Activated gamma-delta T cell treated with anti-CD3 and anti-CD28 coated beads, Interleukin-2, amount 50 U/mL, for 16 hours (primary cell): ENCODE data around the gene ELOB.
A peak's percentile ranks its signal among the peaks of the same experiment; 100 is the strongest.

Experiments
- DNase-seq: peaks from one replicate; pipeline ENCODE4 v3.0.0-alpha.2; 2020; ENCODE audit warnings: low read depth

The ELOB gene

DNA sequence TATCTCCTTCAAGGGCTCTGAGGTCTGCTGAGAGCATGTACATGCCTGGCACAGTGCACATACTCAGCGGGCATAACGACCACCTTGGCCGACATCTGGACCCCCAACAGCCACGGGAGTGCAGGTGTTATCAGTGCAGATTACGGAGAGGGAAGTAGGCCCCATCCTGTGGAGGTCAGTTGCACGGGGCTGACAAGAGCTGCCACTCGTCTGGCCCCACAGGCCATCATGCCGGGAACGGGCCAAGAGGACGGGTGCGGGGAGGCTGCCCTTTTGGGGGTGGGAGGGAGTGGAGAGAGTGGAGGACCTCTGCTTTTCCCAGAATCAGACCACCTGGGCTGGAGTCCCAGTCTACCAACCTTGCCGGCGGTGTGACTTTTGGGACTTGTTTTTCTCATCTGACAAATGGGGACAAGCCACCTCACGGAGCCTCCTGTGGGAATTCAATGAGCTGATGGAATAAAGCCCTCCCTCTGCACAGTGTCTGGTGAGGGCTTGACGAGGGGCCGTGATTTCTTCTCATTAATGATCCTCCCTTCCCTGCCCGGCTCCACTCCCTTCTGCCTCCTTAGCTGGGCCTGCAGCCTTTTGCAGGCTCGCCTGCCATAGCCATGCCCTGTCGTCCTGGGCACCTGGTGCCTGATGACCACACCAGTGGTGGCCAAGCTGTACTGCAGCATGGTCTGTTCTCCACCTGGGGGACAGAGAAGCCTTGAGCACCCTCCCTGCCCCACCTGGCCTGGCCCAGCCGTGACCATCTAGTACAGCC, 5.7 kb upstream of the ELOB start:
- no peak for DNase-seq

DNA sequence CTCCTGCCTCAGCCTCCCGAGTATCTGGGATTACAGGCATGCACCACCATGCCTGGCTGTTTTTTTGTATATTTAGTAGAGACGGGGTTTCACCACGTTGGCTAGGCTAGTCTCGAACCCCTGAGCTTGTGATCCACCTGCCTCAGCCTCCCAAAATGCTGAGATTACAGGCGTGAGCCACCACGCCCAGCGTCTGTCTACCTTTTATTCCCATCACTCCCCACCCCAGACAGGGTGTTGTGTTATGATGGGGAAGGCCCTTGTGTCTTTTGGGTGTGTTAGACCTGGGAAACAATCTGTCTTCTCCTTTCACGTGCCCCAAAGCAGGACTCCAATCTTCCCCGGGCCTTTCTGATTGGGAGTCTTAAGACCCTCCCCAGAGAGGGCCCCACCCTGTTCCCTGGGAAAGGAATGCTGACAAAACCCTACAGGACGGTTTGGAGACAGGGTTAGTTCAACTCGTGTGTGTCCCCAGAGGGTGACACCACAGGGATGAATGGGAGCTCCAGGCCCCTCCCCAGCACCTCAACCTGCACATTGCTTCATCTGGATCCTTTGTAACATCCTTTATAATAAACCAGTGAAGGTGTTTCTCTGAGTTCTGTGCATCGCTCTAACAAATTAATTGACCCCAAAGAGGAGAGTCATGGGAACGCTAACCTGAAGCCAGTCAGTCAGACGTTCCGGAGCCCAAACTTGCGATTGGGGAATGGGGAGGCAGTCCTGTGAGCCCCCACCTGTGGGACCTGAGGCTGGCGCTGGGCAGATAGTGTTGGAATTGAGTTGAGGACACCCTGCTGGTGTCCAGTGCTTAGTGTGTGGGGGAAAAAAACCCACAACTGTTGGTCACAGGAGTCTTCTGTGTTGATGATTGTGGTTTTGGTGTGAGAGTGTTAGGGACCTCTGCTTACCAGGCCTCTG, 3.2 kb upstream of the ELOB start:
- DNase-seq, result no peak

DNA sequence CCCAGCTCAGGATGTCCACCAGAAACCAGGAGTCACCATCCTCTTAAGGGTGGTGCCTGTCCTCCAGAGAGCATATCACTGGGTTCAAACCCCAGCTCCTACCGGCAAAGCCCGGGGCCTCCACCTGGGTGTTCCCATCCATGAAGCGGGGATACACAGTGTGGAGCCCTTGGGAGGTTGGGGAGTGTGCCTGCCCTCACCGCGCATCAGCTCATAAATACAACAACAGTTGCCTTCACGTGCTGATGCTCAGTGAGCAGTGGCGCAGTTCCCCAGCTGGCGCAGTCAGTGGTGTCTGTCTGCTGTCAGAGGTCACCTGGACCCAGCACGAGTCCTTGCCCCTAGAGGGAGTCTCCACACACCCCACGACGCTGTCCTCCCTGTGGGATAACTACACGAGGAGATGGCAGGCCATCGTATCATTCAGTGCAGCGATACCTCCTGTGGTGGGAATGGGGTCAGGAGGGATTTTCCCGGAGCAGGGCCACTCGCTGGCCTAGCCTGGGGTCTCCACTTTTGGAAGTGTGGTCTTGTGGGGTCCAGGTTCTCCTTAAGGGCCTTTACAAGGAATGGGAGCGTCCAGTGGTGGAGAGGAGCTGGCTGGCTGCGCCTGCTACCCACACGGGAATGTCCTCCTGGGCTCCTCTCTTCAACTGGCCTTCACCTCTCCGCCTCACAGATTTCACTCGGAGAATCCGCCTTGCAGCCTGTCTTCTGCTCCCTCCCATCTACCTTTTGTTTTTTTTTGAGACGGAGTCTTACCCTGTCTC, 2.3 kb upstream of the ELOB start:
- no peak for DNase-seq

DNA sequence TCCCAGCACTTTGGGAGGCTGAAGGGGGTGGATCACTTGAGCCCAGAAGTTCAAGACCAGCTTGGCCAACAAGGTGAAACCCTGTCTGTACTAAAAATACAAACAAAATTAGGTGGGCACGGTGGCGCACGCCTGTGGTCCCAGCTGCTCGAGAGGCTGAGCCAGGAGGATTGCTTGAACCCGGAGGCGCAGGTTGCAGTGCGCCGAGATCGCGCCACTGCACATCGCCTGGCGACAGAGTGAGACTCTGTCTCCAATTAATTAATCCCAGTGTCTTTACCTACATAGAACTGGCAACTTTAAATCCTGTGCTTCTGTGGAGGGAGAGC, 1.5 kb upstream of the ELOB start:
- DNase-seq, result no peak

DNA sequence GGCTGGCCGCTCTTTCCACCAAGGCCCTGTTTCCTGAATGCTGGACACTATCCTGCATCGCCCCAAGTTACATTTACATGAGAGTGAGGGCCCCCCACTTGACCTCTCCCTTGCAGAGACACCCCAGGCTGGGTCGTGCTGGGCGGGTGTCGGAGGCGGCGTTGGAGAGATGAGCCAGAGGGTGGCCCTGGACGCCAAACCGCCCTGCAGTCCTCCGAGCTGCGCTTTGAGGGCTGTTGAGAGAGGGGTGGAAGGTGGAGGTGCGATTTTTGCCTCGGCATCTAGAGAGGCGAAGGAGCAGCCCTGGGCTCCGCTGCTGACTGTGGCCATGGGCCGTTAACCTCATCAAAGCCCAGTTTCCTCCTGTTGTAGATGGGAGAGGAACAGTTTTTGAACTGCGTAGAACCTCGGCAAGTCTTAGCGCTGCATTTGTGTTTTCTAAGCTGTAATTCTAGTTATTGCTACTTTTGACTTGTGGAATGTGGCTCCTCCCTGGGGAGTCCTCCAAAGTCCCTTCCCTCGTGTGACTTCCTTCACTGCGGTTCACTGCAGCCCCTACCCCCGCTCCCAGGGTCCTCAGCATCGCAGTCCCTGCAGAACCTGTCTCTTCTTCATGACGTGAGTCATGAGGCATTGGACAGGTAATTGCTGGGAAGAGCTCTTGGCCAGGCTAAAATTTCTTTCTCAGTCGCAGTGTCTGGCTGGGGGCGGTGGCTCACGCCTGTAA, 986 bp upstream of the ELOB start:
- peak; percentile 15 for DNase-seq

DNA sequence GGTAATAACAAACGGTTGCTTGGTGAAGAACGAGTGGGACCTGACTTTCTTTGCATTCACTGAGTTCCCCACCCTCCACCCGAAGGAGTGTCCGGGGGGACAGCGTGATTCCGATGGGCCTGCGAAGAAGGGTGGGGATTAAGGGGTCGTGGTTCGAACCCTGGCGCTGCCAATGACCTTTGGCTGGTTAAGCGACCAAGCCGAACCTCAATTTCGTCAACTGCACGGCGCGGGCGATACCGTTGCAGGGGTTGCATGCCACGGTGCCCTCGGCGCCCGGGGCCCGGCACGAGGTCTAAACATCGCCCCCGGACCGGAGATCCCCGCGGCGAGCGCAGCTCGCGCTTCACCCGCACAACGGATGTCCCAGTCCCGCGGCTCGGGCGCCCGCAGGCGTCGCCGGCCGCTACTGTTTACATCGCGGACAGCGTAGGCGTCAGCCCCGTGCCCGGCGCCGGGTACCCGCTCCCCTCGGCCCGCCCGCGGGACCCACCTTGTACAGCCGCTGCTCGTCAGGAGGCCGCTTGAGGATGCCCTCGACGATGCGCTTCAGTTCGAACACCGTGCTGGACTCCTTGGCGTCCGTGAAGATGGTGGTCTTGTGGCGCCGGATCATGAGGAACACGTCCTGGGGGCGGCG, 460 bp downstream of the ELOB start:
- DNase-seq, result peak; percentile 23

DNA sequence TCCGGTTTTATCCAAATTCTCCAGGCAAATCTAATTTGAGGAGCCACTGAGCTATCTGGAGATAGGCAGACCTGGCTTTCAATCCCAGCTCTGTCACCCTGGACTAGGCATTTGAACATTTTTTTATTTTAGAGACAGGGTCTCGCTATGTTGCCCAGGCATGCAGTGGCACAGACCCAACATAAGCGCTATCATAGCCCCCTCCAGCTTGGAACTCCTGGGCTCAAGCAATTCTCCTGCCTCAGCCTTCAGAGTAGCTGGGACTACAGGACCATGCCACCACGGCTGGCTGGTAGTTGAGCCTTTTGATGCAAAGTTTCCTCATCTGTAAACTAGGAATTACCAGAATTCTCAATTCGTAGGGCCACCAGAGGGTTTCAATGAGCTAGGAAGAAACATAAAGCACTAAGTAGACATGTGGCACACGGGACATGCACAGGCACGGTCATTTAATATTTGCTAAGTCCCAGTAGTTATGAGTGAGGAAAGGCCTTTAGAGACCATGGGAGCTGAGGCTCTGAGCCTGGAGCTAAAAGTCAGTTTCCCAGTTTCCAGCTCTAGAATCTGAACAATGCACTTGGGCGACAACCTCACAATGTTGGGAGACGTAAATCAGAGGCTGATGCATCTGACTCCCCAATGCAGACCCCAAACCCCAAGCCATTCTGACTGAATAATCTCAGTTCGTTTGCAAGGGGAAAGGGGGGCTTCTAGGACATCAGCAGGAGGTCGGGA, 1.1 kb downstream of the ELOB start:
- DNase-seq, result no peak

DNA sequence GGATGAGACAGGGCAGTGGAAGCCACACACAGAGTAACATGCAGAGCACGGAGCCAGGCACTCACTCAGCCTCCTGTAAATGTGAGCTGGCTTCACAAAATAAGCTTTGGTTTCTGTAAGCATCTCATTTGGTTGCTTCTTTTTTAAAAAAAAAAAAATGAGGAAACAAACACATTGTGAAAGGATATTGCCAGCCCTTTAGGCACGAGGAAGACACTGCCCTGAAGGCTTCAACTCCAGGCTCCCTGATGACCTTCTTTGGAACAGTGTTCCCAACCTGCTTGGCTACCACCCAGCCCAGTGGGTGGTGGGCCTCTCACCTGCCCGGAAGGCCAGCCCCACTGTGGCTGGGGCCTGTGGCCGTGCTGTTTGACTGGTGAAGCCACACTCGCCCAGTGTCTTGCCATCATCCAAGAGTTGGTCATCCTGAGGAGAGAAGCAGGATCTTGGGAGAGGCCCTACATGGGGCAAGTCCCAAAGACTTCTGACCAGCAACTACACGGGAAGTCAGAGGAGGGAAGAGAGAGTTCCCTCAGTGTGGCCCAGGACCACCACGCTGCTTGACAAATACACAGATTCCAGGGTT, 1.9 kb downstream of the ELOB start:
- DNase-seq, result no peak

DNA sequence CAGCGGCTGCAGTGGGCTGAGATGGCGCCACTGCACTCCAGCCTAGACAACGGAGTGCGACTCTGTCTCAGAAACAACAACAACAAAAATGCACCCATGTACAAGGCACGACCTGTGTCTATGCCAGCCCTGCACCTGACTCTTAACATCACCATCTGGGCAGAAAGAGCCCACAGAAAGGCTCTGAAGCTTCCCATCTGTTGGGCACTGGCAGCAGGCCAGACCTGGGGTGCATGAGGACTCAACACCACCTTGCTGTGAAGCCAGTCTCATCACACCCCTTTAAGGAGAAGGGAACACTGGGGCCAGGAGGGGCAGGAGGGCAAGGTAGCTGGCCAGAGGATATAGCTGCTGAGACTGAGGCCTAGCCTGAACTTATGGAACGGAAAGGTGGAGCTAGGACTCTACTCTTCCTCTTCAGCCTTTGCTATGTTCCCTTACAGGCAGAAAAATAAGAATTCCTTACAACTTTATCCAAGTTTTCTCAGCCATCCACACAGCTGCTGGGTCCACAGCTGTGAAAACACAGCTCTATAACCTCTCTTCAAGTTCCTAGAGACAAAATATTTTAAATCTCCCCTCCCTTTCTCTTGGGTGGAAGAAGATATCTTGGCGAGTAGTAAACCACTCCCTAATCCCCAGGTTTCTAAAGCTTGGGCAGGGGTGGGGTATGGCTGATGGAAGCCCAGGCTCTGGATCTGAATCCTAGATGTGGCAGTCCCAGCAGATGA, 2.8 kb downstream of the ELOB start:
- DNase-seq, result no peak

DNA sequence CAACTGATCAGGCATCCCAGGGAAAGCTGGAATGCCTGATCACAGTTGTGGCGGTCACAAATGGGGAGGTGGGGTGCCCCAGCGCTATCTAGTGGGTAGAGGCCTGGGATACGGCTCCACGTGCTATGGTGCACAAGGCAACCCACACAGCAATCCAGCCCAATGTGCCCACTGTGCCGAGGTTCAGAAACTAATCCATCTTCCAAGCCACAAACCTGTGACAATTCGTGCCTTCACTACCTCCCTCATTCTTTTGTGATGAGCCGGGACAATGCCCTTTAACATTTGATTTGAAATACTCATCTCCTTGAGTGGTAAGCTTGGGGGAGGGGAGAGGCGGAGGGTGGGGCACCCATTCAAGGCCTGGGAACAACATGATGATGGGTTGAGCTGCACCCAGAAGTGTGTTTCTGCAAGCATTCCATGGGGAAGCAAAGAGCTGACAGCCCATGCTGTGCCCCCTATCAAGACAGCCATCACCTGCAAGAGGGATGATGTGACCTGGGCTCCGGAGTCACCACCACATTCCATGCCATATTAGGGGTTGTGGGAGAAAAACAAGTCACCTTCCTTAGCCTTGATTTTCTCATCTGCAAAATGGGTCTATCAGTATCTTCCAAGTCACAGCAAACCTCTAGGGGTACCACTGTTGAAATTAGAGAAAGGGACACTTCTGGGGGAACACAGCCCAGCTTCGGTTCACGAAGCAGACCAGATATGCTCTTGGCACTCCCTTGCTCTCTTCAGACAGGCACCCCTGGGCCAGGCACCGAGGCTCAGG, 3.7 kb downstream of the ELOB start:
- no peak for DNase-seq

DNA sequence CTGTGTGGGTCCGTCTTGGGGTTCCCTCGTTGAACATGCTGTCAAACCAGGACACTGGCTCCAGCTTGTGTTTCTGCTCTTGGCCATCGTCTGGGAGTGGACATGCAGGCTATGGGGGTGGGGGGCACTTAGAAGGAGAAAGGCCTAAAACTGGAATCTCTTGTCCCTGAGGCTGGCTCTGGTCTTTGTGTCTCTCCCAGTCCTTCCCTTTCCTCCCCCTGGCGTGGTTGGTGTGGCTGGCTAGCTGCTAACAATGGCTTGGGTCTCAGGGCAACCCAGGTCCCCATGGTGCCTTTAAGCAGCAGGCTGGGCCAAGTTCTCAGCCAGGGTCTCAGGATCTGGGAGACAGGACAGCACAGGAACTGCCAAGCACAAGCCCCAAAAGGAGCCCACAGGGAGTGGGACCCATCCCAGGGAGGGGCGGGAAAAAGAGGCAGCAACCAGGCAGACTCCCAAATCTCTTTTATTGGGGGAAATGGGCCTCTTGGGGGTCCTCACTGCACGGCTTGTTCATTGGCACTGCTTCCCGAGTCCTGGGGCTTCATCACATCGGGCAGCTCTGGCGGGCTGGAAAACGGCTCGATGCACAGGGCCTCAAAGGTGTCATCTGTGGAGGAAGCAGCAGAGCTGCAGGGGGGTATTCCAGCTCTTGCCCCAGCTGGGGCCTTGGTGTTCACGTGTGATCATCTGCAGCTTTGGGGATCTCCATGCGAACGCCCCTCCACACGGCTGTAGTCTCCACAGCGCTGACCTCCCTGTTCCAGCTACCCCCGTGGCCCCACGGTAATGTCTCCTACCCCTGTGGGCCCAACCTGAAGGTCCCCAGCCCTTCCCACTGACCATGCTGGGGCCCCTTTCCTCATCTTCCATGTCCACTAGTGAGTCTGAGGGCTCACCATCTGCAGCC, 5.3 kb downstream of the ELOB start:
- no peak for DNase-seq

DNA sequence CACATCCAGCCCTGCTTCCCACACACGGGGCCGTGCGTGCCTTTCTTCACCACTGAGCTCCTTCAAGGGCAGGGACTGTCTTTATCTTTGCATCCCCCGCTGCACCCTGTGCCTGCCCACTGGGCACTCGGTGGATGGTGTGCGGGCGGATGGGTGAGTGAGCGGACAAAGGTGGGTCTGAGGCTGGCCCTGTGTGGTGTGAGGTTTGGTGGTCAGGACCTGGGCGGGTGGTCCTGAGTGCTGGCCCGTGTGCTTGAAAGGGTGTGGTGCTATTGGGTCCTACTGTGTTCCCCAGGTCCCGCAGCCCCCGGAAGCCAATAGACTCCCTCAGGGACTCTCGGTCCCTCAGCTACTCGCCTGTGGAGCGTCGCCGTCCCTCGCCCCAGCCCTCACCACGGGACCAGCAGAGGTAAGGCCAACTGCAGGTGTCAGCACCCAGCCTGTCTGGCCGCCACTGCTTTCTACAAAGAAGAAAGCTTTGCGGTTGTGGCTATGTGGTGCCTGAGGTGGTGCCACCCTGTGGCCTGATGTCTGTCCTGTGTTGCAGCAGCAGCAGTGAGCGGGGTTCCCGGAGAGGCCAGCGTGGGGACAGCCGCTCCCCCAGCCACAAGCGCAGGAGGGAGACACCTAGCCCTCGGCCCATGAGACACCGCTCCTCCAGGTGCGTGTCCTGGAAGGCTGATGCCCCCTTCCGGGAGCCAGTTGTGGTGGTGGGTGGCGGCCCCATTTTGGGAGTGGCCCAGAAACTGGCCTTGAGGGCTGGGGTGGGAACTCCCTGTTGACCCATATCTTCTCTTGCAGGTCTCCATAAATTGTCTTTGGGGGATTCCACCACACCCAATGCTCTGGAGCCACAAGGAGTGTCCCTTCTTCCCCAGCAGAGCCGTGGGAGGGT, 6.8 kb downstream of the ELOB start:
- no peak for DNase-seq

DNA sequence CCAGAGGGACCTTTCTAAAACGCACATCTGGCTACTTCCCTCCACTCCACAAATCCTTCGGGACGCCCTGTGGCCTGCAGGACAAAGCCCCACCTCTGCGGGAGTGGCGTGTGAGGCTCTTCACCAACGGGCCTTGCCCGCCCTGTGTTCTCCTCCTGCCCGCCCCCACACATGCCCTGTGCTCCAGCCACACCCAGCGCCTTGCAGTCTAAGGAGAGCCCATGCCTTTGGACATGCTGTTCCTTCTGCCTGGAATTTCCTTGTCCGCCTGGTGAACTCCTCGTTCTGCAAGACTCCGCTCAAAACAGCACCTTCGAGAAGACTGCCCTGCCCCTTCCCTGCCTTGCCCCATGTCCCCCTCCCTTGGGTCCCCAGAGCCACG, 7.4 kb downstream of the ELOB start:
- no peak for DNase-seq

DNA sequence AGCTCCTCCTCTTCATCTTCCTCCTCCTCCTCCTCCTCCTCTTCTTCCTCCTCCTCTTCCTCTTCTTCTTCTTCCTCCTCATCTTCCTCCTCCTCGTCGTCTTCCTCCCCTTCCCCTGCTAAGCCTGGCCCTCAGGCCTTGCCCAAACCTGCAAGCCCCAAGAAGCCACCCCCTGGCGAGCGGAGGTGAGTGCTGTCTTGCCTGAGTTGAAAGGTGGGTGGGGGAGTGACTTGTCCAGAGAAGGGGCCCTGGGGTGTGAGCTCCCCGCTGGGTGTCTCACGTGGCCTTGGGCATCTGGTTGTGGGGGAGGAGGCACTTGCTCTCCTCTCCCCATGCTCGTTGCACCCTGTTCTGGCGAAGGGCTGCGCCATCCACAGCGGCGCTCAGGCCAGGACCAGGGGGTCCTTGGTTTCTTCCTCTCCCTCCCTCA, 8.0 kb downstream of the ELOB start:
- no peak for DNase-seq

DNA sequence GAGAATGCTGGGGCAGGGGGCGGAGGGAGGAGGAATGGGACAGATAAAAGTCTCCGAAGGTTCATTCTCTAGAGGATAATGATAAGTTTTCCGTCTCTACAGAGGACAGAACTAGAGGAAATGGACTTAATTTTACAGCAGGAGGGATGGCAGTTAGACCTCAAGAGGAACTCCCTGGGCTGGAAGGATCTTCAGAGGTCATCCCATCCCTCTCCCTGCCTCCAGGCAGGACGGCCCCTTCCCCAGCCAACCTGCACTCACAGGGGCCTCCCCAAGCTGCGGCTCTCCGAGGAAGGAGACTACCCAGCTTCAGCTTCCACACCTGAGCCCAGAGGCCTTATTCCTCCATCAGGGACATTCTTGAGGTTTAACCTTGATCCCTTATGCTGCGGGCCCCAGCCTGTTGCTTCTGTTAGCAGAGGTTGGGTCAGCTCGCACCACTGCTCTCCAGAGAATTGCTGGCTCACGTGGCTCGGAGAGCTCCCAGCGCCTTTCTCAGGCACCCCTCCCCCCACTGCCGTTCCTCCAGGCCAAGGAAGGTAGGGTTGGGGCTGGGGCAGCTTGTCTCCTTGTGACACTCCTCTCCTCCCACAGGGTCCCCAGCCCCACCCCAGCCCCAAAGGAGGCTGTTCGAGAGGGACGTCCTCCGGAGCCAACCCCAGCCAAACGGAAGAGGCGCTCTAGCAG, 8.5 kb downstream of the ELOB start:
- DNase-seq, result no peak

DNA sequence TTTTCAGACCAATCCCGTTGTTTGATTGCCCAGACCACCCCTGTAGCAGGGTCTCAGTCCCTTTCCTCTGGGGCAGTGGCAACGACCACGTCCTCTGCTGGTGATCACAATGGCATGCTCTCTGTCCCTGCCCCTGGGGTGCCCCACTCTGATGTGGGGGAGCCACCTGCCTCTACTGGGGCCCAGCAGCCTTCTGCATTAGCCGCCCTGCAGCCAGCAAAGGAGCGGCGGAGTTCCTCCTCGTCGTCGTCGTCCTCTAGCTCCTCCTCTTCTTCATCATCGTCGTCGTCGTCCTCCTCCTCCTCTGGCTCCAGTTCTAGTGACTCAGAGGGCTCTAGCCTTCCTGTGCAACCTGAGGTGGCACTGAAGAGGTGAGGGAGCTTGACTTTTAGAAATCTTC, 9.2 kb downstream of the ELOB start:
- DNase-seq, result no peak
